SKM-1 treated with dmso at 0.1 percent for 144 hours (cell line): ENCODE measurements around the gene CD19.
"Not testable (repeated sequence)": the region's sequence is repeated elsewhere in the genome, so short reads cannot be mapped to it uniquely, and the experiment has no call there.

ENCODE experiments used
- DNase-seq: peaks from one replicate; lab custom pipeline; 2025; ENCODE audit not compliant: unreplicated experiment; lab: John Stamatoyannopoulos, UW

CD19 gene

DNA sequence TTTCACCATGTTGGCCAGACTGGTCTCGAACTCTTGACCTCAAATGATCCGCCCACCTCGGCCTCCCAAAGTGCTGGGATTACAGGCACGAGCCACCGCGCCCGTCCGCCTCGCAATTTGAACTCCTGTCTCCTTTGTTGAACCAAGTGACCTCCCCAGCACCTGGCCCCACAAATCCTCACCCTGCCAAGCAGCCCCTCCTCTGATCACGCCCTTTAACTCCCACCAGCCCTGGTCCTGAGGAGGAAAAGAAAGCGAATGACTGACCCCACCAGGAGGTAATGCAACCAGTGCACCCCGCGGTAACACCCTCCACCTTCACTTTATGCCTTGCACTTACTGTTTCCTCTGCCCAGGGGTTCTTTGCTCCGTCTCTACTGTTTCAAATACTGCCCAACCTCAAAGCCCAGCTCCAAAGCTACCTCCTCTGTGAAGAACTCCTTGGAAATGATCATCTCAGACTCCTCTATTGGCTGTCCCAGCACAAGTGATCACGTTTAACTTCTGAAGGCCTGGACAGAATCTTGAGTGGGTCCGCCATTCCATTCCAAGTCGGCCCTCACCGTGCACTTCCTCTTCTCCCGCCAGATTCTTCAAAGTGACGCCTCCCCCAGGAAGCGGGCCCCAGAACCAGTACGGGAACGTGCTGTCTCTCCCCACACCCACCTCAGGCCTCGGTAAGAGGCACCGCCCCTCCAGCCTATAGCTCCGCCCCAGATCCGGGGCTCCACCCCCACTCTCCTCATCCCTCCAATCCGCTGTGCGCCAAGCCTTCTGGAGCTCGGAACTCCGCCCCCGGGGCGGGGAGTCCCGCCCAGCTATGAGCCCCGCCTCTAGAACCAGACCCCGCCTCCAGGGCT is 4.4 kb downstream of the CD19 start:
- peak; percentile 95 for DNase-seq

DNA sequence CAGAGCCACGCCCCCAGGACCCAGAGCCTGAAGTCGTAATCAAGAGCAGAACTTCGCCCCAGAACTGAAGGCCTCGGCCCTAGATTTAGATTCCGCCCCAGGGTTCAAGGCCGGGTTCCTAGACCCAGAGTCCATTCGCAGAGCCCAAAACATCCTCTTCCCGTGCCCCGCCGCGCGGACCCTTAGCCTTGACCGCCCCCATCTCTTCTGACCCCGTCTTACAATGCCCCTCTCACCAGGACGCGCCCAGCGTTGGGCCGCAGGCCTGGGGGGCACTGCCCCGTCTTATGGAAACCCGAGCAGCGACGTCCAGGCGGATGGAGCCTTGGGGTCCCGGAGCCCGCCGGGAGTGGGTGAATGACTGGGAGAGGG is 5.0 kb downstream of the CD19 start:
- no peak for DNase-seq

DNA sequence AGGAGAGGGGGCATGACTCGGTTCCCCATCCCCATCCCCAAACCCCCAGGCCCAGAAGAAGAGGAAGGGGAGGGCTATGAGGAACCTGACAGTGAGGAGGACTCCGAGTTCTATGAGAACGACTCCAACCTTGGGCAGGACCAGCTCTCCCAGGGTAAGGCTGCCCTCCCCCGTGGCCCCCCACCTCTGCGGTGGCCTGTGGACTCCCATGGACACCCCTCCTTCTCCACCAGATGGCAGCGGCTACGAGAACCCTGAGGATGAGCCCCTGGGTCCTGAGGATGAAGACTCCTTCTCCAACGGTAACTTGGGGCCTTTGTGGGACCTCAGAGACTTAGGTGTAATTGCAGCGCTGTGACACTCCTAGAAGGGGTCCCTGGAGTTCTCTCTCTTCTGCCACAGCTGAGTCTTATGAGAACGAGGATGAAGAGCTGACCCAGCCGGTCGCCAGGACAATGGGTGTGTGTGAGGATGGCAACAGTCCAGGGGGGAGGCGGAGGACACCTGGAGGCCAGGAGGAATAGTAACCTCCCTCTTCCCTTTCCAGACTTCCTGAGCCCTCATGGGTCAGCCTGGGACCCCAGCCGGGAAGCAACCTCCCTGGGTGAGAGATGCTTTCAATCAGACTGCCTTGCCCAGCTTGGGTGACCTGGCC is 5.6 kb downstream of the CD19 start:
- DNase-seq, result no peak

DNA sequence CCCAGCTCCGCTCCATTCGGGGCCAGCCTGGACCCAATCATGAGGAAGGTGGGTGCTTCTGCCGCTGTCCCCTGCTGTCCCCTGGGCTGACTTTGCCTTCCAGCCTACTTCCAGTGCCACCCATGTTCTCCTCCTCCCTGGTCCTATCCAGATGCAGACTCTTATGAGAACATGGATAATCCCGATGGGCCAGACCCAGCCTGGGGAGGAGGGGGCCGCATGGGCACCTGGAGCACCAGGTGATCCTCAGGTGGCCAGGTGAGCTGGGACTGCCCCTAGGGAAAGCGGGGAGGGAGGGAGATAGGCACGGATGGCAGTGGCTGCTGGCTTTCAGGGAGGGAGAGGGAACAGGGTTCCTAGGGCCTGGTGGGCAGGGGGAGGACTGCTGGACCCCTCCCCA is 7.0 kb downstream of the CD19 start:
- DNase-seq, result no peak

DNA sequence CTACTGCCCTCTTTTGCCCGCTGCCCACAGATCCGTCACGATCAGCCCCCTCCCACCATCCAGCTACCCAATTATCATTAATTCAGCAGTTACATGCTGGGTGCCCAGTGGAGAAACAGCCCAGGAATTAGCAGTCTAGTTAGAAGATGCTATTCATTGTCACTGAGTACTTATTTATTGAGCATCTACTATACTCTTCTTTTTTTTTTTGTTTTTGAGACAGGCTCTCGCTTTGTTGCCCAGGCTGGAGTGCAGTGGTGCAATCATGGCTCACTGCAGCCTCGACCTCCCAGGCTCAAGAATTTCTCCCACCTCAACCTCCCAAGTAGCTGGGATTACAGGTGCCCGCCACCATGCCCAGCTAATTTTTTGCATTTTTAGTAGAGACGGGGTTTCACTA is 8.1 kb downstream of the CD19 start:
- DNase-seq, result not testable (repeated sequence)

DNA sequence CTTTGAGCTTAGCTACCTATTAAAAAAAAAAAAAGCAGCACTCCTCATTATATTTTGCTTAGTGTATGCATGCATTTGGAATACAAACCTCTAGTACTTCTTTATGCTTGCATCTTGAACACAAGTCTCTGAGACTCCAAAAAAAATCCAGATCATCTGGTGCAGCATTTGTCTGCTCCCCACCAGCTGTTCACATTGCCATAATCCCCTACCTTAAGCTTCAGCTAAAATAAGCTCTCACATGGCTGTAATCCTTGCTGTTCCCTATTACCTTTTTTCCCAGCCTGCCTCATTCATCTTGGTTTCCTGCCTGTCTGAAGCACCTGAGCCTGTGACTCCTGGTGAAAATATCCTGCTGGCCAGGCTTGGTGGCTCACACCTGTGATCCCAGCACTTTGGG is 11.5 kb downstream of the CD19 start:
- DNase-seq, result no peak

DNA sequence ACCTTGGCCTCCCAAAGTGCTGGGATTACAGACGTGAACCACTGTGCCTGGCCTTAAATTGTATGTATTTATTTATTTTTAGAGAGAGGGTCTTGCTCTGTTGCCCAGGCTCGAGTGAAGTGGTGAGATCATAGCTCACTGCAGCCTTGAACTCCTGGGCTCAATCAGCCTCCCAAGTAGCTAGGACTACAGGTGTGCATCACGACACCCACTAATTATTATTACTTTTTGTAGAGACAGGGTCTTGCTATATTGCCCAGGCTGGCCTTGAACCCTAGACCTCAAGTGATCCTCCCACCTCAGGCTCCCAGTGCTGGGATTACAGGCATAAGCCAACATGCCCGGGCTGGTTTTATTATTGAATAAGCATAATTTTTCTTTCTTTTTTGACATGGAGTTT is 14.9 kb downstream of the CD19 start:
- DNase-seq, result no peak

DNA sequence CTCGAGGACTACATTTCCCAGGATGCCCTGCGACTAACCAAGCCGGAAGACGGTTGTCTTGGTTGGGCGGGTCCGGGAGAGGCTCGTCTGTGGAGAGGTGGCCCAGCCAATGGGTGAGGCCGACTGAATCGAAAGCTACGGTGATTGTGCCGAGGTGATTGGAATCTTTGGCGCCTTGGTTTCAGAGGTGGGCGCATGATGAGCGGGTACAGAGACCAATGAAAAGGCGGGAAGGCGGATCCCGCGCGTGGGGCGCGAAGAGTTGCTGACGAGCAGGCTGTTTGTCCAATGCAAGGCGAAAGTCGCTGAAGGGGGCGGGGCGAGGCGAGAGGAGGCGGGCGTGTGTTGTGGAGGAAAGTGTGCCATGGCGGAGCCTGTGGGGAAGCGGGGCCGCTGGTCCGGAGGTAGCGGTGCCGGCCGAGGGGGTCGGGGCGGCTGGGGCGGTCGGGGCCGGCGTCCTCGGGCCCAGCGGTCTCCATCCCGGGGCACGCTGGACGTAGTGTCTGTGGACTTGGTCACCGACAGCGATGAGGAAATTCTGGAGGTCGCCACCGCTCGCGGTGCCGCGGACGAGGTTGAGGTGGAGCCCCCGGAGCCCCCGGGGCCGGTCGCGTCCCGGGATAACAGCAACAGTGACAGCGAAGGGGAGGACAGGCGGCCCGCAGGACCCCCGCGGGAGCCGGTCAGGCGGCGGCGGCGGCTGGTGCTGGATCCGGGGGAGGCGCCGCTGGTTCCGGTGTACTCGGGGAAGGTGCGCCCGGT is 19.1 kb downstream of the CD19 start, which contains the start of gene NFATC2IP:
Gene NFATC2IP, plus strand, starts transcription at position 290 of the 762 bp plus-strand sequence. Its CDS starts 75 bp downstream, at position 365.
- peak; percentile 99 for DNase-seq

DNA sequence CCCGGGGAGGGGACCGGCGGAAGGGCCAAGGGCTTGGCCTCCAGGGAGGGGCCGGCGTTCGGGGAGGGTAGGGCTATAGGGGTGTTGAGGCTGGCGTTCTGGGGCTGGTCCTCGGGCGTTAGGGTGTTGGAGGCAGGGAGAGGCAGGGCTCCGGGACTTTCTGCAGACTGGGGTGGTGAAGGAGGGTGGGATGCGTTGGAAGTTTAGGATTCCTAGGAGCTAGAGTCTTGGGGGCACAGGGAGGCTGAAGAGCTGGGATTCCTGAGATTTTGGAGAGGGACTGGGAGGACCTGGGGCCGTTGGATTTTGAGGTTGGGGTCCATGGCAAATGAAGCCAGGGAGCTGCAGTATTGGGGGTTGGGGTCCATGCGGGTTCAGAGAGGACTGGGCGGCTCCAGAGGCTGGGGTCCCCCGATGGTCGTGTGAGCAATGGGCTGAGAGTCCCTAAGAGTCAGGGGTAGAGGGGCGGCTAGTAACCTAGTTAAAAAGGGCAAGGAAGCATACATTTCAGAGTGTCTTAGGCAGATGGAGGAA is 19.7 kb downstream of the CD19 start:
- DNase-seq, result no peak

DNA sequence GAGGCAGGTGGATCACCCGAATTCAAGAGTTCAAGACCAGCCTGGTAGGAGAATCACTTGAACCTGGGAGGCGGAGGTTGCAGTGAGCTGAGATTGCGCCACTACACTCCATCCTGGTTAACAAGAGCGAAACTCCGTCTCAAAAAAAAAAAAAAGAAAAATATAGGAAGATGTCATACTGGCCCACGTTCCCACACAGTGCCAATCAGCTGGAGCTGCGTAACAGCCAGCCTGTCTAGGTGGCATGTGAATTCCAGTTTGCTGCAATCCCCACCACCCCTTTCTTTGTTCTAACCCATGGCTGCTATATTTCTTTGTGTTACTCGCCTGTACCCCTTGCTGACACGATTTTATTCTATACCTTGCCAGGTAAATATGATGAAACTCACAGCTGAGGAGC is 26.4 kb downstream of the CD19 start:
- DNase-seq, result no peak

DNA sequence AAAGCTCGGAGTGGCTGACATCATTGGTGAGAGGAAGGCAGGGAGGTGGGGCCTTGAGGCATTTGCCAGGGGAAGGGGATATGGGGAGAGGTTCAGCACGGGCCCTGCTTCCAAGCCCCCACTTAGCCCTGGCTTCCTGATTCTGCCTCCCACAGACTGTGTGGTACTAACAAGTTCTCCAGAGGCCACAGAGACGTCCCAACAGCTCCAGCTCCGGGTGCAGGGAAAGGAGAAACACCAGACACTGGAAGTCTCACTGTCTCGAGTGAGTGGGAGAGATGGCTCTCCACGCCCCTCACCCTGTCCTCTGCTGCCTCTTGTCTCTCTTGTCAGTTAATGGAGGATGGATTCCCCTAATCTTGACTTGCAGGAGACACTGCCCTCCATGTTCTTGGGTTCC is 27.1 kb downstream of the CD19 start:
- DNase-seq, result no peak

DNA sequence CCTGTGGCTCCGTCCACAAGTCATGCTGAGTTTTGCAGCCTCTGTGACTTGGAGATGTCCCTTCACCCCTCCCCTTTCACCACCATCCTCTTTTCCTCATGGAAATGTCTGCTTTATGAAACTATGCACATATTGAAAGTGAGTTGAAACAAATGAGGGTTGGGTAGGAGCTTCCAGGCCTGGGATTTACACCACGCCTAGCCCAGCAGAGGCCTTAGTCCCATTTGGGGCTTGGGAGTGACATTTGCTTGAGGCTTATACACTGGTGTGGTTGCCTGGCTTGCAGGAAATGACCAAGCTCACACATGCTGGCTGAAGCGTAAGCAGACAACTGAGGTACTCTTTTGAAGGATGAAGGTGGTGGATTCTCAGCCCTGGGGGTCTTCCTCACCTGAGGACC is 32.3 kb downstream of the CD19 start:
- no peak for DNase-seq

DNA sequence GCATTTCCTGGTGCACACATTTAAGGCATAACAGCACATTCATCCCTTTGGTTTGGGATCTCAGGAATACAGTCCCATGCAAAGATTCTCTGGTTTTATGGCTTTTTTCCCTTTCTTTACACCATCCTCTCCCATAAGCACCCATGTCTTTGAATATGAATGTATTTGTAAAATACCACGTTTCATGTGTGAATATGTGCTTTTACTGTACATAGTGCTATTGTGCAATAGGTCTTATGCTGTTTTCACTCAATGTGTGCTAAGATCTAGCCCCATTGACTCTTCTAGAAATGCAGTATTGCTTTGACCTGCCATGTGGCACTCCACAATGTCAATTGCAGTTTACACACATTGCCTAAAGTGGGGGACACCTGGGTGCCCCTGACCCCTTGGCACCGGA is 32.7 kb downstream of the CD19 start:
- no peak for DNase-seq

DNA sequence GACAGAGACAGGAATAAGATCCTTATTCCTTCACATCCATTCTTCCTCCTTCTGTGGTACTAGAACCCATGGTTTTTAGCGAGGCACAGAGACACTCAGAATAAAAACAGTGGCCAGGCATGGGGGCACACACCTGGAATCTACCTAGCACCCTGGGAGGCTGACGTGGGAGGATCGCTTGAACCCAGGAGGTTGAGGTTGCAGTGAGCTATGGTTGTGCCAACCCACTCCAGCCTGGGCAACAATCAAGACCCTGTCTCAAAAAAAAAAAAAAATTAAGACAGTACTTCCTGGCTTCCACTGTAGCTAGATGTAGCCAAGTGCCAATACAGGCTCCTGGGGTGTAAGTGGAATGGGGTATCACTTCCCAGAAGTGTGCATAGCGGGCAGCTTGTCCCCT is 35.4 kb downstream of the CD19 start:
- no peak for DNase-seq

DNA sequence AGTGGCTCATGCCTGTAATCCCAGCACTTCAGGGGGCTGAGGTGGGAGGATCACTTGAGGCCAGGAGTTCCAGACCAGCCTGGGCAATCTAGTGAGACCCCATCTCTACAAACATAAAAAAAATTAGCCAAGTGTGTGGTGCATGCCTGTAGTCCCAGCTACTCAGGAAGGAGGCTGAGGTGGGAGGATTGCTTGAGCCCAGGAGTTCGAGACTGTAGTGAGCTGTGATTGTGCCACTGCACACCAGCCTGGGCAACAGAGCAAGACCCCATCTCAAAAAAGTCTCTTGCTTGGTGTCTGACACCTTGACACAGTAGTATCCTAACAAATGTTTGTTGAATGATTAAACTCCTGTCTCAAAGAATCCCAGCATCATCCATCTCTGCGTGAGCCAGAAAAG is 37.9 kb downstream of the CD19 start:
- not testable (repeated sequence) for DNase-seq

DNA sequence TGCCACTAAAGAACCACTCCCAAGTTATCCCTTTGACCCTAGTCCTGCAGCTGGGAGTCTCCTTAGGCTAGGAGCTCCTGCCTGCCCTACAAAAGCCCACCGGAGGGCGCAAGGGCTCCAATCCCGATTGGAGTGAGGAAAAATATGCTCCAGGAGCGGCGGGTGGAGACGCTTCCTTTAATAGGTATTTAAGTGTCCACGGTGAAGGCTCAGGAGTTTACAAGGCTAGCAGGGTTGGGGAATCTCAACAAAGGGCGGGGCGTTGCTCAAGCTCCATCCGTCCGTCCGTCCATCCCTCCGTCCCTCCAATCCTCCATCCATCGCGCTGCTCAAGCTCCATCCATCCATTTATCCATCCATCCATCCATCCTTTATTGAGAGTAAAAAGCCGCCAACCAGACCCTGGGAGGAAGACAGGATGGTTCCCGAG is 42.3 kb downstream of the CD19 start:
- no peak for DNase-seq

DNA sequence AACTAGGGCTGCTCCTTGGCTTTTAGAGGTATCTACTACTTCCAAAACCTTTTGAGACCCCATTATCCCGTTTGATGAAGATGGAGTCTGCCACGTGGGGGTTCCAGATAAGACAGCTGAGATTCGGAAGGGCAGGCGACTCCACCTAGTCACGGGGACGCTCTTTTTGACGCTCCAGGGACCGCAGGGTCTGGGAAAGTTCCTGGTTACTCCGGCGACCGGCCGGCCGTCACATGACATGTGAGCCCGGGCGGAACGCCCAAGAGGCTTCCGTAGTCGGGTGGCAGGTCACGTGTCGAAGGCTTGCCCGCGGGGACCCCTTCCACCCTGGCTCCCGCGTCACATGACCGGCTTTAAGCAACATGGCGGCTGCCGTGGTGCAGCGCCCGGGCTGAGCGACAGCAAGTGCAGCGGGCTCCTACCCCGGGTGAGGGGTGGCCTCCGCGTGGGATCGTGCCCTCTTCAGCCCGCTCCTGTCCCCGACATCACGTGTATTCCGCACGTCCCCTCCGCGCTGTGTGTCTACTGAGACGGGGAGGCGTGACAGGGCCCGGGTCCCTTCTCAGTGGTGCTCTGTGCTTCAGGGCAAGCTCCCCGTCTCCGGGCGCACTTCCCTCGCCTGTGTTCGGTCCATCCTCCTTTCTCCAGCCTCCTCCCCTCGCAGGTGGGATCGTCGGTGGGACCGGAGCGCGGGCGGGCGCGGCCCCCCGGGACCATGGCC is 42.8 kb downstream of the CD19 start, which contains the start of gene SPNS1:
Gene SPNS1, plus strand, starts transcription at position 342 of the 721 bp plus-strand sequence. Its CDS starts 374 bp downstream, at position 716.
- peak; percentile 87 for DNase-seq

DNA sequence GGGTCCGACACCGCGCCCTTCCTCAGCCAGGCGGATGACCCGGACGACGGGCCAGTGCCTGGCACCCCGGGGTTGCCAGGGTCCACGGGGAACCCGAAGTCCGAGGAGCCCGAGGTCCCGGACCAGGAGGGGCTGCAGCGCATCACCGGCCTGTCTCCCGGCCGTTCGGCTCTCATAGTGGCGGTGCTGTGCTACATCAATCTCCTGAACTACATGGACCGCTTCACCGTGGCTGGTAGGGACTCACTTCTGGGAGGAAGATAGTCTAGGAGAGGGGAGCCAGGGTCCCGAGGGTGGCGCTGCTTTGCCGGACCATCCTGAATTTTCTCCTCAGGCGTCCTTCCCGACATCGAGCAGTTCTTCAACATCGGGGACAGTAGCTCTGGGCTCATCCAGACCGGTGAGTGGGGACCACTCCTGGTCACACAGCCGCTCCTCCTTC is 43.4 kb downstream of the CD19 start:
- no peak for DNase-seq

DNA sequence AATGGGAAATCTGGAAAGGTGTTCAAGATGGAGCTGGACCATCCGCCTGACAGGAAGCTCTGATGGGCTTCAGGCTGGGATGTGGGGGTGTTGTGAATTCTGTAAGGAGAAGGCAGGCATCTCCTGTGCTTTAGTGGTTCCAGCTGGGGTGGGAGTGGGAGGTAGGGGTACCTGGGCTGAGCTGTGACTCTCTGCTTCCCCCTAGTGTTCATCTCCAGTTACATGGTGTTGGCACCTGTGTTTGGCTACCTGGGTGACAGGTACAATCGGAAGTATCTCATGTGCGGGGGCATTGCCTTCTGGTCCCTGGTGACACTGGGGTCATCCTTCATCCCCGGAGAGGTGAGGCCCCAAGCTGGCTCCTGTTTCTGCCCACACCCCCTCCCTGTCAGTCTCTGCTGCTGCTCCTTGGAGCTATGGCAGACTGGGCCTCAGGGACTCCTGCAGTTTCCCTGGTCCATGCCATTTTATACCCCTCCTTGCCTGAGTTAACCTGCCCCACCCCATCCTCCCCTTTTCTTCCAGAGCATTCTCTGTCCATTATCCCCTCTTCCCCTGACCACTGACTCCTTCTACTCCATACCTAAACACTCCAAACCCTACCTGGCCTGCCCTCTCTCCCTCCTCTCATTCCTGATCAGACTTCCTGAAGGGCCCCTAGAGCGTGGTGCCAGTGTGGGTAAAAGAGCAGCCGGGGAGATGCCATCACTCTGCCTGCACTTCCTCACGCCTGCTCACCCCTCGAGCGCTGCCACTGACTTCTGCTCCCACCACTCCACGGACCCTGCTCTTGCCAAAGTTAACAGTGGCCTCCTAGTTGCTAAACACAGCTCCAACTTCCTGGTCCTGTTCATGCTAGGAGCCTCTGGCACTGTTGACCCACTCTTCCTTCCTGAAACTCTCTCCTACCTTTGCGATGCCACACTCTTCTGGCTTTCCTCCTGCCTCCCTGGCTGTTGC is 46.2 kb downstream of the CD19 start:
- no peak for DNase-seq
